GM21737 (cell line): ENCODE results near the gene DNAJC4.

Experiments used
- ATAC-seq: cut with Tn5 transposase; IDR thresholded peaks from one replicate; pipeline ENCODE4 v1.9.1; 2021; ENCODE audit warnings: mild to moderate bottlenecking, moderate library complexity; ENCODE audit not compliant: unreplicated experiment

DNAJC4 gene

DNA sequence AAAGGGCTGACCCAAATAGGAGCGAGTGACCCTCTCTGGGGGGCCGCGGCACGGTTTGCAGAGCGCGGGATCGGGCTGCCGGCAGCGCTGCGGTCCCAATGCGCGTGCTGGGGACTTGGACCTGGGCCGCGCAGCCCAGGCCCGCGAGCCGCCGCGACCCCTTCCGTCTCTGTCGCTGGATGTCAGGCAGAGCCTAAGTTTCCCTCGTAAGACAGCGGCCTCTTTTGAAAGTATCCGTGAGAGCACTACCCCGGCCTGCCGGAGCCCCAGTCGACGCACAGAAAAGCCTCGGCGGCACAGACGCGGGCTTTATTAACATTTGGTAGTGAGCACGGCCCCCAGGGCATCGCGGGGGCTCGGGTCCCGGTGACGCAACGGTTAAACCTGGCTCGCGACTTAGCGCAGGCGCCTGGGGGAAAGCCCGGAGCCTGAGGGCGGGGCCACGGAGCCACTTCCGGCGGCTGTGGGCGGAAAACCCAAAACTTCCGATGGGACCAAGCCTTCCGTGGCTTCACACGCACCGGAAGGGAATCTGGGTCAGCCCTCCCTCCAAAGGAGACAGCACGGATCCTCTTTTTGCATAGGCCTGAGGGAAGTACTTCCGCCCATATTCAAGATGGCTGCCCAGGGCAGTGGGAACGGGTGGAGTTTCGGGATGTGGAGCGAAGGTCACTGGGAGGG, 39.3 kb downstream of the DNAJC4 start:
- peak; percentile 57 for ATAC-seq

DNA sequence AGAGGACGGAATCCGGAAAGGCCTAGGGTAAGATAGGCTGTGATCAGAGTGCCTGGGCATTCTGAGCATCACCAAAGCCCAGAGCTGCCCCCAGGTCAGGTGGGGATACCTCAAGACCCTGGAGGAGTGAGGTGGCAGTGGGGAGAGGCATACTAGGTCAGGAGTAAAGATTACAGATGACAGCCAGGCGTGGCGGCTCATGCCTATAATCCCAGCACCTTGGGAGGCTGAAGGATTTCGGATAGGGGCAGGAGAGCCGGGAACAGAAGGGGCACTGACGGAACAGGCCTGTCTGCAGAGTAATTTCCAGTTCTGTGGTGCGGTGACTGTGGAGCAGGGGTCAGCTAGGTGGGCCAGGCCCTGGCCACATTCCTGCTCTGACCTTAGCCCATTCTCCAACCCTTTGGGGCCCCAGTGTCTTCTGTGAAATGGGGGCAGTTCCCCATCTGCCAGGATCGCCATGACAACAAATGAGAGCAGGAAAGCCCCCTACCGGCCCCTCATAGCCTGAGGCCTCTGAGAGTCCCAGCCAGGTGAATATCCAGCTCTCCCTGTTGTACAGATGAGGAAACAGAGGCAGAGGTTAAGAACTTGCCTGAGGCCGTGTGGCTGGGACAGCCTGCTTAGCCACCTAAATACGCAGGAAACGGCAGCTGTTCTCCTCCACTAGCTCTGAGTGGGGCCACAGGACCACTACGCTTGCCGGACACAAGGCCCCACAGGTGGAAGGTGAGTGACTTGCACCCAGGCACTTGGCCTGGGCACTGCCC, 44.9 kb downstream of the DNAJC4 start:
- no peak for ATAC-seq

DNA sequence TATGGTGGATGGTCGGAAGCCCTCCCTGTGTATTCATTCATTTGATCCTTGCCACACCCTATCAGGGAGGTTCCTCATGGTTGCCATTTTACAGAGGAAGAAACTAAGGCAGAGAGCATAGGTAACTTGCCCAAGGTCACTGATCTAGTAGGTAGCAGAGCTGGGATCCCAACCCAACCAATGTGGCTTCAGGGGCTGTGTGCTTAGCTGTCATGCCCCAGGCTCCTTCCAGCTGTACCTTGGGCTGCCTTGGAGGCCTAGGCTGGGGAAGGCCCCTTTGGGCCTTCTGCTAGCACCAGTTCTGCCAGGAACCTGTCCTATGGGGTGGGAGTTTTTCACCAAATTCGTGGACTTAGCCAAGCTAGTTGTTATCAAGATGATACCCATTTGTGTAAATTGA, 45.5 kb downstream of the DNAJC4 start:
- no peak for ATAC-seq

DNA sequence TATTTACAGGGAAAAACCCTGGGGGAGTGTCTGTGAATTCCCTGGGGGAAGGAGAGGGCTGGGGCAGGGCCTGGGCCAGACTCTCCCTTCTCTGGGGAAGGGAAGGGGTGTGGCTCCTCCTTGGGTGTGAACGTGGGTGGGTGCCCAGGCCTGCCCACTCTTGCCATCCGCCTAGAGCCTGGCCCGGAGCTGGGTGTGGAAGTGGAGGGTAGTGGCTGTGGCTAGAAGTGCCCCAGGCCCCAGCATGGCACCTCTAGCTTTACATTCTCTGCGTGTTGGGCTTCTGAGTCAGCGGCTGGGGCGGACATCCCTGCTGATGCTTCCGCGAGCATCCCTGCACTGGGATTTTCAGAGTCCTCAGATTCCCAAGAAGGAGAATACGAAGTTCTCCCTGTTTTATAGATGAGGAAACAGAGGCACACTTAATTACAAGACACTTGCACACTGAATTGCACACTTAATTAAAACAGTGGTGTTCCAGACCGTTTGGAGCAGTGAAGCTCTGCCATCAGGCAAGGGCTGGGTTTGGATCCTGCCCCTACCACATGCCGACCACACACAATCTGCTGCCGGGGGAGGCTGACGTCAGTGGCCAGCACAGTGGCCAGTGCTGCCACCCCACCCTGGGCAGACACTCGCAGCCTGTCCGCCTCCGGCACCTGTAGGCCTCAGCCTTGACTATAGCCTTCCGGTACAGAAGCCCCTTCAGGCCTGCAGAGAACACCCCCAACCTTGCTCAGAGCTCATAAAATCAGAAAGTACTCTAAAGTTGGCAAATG, 46.5 kb downstream of the DNAJC4 start:
- ATAC-seq: no peak

DNA sequence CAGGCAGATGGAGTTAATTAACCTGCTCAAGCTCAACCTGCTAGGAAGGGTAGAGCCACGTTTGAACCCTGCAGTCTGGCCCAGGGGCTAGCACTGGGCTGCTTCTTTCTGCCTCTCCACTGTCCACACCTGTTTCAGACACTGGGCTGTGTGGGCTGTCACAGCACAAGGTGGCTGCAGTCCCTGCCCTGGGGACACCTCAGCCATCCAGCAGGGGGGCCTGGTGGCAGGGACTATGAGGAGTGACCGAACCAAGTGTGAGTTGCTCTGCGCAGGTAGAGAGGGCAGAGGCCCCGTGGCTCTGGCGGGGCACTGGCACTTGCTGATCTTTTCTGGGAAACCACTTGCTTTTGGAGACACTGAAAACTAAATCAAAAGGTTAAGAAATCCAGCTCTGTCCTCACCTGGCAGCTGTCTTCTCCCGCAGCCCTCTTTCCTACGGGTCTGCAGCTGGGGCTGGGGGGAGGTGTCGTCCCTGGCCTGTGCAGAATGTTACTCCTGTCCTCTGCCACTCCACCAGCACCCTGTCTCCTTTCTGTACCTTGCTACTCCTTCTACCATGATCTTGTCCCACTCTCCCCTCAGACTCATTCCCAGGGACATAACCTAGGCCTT, 48.3 kb downstream of the DNAJC4 start:
- no peak for ATAC-seq

DNA sequence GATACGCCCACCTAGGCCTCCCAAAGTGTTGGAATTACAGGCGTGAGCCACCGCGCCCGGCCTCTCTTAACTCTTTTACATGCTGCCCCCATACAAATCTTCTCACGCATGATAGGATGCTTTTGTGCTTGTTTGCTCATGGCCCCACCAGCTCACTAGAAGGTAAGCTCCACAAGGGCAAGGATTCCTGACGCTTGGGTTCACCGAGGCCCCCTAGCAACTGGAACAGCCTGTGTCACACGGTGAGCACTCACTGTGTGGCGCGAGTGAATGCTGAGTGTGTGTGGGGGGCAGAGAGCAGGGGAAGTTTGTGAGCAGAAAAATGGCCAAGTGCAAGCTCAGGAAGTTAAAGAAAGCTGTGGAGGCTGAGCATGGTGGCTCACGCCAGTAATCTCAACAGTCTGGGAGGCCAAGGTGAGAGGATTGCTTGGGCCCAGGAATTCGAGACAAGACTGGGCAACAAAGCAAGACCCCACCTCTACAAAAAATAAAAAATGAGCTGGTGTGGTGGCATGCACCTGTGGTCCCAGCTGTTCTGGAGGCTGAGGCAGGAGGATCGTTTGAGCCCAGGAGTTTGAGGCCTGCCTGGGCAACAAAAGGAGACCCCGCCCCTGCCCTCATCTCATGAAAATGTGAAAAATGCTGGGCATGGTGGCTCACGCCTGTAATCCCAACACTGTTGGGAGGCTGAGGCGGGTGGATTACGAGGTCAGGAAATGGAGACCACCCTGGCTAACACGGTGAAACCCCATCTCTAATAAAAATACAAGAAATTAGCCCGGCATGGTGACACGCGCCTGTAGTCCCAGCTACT, 51.8 kb downstream of the DNAJC4 start:
- ATAC-seq: no peak

DNA sequence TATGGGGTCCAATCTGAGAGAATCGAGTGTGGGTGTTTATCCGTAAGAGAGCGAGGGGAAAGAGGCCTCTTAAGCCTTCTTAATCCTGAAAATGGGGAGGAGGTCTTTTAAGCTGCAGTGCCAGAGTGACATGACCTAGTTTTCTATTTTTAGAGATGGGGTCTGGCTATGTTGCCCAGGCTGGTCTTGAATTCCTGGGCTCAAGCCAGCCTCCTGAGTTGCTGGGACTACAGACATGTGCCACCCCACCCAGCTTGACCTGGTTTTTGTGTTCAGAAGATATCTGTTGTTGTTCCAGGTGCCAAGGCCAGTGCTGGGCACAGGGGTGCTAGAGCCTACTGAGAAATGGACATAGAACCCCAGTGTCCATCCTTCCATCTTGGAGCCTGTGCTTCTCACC, 52.7 kb downstream of the DNAJC4 start:
- ATAC-seq: no peak
